Tibial nerve (tissue), 3 donors: Measurements from ENCODE around the gene ABCG2.

Source experiments
- CTCF ChIP-seq, 5 experiments: fragments of 200-600 bp in 3 of 5; fragments of 450-650 bp in 2 of 5; sonication (generic) in 3 of 5; IDR thresholded peaks; one replicate each; pipeline ENCODE4 v1.5.1; 2016 to 2019; ENCODE audit warnings: antibody characterized with exemption in 5 of 5, mild to moderate bottlenecking in 3 of 5, moderate library complexity in 2 of 5
- POLR2A ChIP-seq, 2 donors: fragments of 450-650 bp; IDR thresholded peaks; one replicate each; pipeline ENCODE4 v1.6.1; 2017; ENCODE audit warnings: antibody characterized with exemption in 2 of 2, mild to moderate bottlenecking in 2 of 2, moderate library complexity in 2 of 2

- TF ChIP-seq POLR2A (IDR thresholded peaks at IDR 0.05) = no peak
- TF ChIP-seq CTCF (IDR thresholded peaks at IDR 0.05) = no peak
Observed at GRCh38 chr4:88189418-88189738, 30.9 kb upstream of the ABCG2 start.
